HFFc6 (cell line): Measurements from ENCODE around the gene SIDT1. TPM values are rescaled to one million over a fixed set of nuclear protein-coding genes. Genes with fewer than 3 reads are reported as not detected.

ENCODE experiments used
- DNase-seq: peaks from one replicate; pipeline ENCODE4 v3.0.0-alpha.2; 2018
- H3K27ac Mint-ChIP-seq: 2 replicates; pipeline ENCODE4 v1.8.0; 2020; ENCODE audit warnings: mild to moderate bottlenecking, mixed read lengths
- H3K27me3 Mint-ChIP-seq: 2 replicates; pipeline ENCODE4 v1.8.0; 2021; ENCODE audit warnings: mild to moderate bottlenecking, moderate library complexity, mixed read lengths; ENCODE audit not compliant: insufficient read depth
- H3K36me3 Mint-ChIP-seq: 2 replicates; pipeline ENCODE4 v1.8.0; 2021; ENCODE audit warnings: low read depth, mixed read lengths
- H3K4me1 Mint-ChIP-seq: 2 replicates; pipeline ENCODE4 v1.8.0; 2020; ENCODE audit warnings: low read depth, mixed read lengths
- H3K4me3 Mint-ChIP-seq: 2 replicates; pipeline ENCODE4 v1.8.0; 2020; ENCODE audit warnings: mild to moderate bottlenecking, moderate library complexity, mixed read lengths
- H3K9me3 Mint-ChIP-seq: 2 replicates; pipeline ENCODE4 v1.8.0; 2020; ENCODE audit warnings: mild to moderate bottlenecking, mixed read lengths
- total RNA-seq, 6 experiments: library from RNA; stranded (reverse); fragmentation: NEBNext Ultra II Directional; extraction: Animal tissue kit (Norgen Biotek cat#: 25700); gene quantifications; 2 replicates in 1 of 6; 3 replicates in 5 of 6; pipeline ENCODE4 v1.2.3, GENCODE V29; 2021
- TF ChIP-seq, protein P1 (sequence below): fragments of 200-600 bp; sonication (generic); IDR thresholded peaks from 2 replicates; pipeline ENCODE4 v1.5.0; 2021; ENCODE audit warnings: antibody characterized with exemption, mild to moderate bottlenecking

SIDT1 gene
- total RNA-seq, 6 experiments from 2014 or later = not detected

DNA sequence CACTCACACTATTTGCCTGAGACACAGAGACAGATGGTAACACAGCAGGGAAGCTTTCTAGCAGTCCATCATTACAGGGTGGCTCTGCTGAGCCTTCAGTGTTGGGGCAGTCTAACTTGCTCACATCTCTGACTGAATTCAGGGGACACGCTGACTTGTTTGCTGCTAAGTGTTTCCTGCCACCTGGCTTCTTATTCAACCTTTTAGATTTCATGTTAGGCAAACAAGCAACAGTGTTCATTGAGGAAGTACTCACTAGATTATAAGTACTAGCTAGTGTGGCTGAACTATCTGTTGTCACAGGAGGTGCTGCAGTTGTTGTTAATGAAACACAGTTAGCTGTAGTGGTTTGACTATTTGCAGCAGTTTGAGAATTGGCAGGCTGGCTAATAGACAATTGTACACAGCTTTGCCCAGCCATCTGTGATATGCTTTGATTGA is 126.8 kb downstream of the SIDT1 start:
- Mint-ChIP-seq H3K4me3 (no peak overlapping the region), H3K4me1 (peaks cover 7% of the 10 kb centered on the region), H3K9me3 (no peaks in the 10 kb centered on the region), H3K27ac (no peak overlapping the region), H3K36me3 (peaks cover 45% of the 10 kb centered on the region), H3K27me3 (no peaks in the 10 kb centered on the region)
- TF ChIP-seq, protein P1, sequence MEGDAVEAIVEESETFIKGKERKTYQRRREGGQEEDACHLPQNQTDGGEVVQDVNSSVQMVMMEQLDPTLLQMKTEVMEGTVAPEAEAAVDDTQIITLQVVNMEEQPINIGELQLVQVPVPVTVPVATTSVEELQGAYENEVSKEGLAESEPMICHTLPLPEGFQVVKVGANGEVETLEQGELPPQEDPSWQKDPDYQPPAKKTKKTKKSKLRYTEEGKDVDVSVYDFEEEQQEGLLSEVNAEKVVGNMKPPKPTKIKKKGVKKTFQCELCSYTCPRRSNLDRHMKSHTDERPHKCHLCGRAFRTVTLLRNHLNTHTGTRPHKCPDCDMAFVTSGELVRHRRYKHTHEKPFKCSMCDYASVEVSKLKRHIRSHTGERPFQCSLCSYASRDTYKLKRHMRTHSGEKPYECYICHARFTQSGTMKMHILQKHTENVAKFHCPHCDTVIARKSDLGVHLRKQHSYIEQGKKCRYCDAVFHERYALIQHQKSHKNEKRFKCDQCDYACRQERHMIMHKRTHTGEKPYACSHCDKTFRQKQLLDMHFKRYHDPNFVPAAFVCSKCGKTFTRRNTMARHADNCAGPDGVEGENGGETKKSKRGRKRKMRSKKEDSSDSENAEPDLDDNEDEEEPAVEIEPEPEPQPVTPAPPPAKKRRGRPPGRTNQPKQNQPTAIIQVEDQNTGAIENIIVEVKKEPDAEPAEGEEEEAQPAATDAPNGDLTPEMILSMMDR = no peak
- DNase-seq = no peak

DNA sequence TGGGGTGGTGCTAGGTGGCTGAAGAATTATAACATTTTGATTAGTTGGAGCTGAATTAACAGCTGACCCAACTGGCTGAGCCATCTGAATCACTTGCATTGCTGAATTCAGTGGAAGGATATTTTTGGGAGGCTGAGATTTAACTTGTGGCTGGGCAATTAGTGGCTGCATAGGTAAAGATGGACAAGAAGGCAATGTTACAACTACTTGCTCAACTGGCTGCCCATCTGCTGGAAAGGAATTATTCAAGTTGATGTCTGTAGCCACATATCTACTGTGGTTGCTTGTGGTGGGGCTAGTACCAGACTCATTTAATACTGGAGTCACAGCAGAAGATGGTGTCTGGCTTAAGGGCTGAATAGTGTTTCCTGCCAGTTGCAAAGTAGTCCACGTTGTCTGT is 127.6 kb downstream of the SIDT1 start:
- H3K27me3 Mint-ChIP-seq = no peaks in the 10 kb centered on the region
- H3K4me3 Mint-ChIP-seq = no peak overlapping the region
- no peak overlapping the region for H3K27ac Mint-ChIP-seq
- H3K9me3 Mint-ChIP-seq = no peaks in the 10 kb centered on the region
- DNase-seq = no peak
- H3K4me1 Mint-ChIP-seq = peaks cover 3% of the 10 kb centered on the region
- H3K36me3 Mint-ChIP-seq = peaks cover 43% of the 10 kb centered on the region
- TF ChIP-seq, protein P1 = no peak

DNA sequence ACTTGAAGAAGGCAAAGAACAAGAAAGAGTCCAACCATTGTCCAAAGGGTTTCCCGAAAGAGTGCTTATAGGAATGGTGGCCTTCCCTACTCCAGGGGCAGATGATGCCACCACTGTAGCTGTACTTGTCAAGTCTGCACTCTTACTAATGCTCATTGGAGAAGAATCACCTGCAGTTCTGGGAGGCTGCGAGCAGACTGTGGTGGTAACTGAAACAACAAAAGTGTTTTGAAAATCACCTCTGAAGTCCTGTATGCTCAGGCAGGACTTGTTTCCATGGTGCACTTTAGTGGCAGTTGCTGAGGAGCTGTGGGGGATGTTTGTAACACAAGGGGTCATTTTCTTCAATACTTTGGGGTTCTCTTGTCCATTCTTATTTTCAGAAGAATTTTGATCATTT is 128.1 kb downstream of the SIDT1 start:
- H3K36me3 Mint-ChIP-seq = peaks cover 42% of the 10 kb centered on the region
- no peaks in the 10 kb centered on the region for H3K9me3 Mint-ChIP-seq
- DNase-seq = no peak
- no peaks in the 10 kb centered on the region for H3K27me3 Mint-ChIP-seq
- H3K4me1 Mint-ChIP-seq = no peaks in the 10 kb centered on the region
- no peak overlapping the region for H3K27ac Mint-ChIP-seq
- no peak overlapping the region for H3K4me3 Mint-ChIP-seq
- TF ChIP-seq, protein P1 = no peak

DNA sequence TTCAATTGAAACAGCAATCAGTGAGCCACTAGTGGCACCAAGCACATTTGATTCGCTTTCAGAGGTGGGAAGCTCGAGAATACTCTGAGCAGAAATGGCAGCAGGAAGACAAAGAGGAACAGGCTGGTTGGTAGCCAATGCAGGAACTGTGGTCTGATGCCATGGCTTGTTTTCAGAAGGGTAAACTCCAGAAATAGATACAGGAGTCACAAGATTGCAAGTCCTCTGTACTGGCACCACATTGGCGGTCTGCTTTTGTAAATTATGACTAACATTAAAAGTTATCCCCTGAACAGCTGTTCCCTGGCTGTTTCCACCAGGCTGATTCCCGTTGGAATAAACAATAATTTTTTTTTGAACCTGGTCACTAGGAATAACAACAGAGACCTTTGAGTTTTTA is 128.5 kb downstream of the SIDT1 start:
- DNase-seq = no peak
- Mint-ChIP-seq H3K27ac (no peak overlapping the region), H3K9me3 (no peaks in the 10 kb centered on the region), H3K4me3 (no peak overlapping the region), H3K27me3 (no peaks in the 10 kb centered on the region), H3K36me3 (peaks cover 38% of the 10 kb centered on the region), H3K4me1 (no peaks in the 10 kb centered on the region)
- TF ChIP-seq, protein P1 = no peak

DNA sequence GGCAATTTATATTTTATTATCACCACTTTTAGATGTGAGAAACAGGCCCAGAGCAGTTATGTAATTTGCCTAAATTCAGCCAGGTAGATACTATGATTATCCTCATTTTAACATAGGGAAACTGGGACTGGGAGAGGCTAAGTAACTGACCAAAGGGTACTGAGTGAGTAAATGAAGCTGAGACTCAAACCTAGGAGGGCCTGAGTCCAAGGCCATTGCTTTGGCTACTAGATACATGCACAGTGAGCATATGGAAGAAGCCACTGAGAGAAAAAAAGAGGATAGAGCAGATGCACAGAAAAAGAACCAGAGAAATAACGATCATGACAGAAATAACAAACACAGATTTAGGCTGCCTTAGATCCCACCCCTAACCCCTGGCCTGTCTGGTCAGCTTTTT is 130.5 kb downstream of the SIDT1 start:
- Mint-ChIP-seq H3K4me1 (peaks cover 3% of the 10 kb centered on the region), H3K27me3 (no peaks in the 10 kb centered on the region), H3K36me3 (peaks cover 24% of the 10 kb centered on the region), H3K9me3 (no peaks in the 10 kb centered on the region), H3K27ac (no peak overlapping the region), H3K4me3 (no peak overlapping the region)
- no peak for DNase-seq
- TF ChIP-seq, protein P1 = no peak

DNA sequence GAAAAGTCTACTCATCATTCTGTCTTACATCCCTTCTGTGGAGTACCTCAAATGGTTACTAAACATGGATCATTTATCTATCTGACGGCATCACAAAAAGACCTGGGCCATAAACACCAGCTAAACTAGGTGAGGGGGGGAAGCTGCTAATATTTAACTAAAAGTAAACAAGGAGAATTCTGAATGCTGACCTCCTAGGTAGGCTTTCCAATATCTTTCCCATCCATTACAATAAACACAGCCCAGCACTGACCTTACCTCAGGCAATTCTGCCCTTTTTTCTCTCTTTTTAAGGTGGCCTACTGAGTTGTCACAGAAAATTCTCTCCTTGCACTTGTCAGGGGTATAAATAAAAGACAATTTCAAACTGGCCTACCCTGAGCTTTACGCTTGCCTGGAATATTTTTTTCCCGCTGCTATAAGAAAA is 131.0 kb downstream of the SIDT1 start:
- DNase-seq = no peak
- peaks cover 8% of the 10 kb centered on the region for H3K4me1 Mint-ChIP-seq

More for the DNA sequence above, 131.0 kb downstream of the SIDT1 start:
- Mint-ChIP-seq H3K27me3 (no peaks in the 10 kb centered on the region), H3K27ac (no peak overlapping the region), H3K4me3 (no peak overlapping the region), H3K36me3 (peaks cover 24% of the 10 kb centered on the region), H3K9me3 (no peaks in the 10 kb centered on the region)
- TF ChIP-seq, protein P1 = no peak
